BLaER1 treated with 17β-estradiol and CSF1 and Interleukin-3, amounts not matched to agents 10 nM and 100 nM (cell line): ENCODE results near the gene DLX1.
"Not testable (repeated sequence)": the region's sequence is repeated elsewhere in the genome, so short reads cannot be mapped to it uniquely, and the experiment has no call there.

Experiments
- H3K27ac ChIP-seq, 11 experiments: shearing (Covaris generic); formaldehyde crosslinking; 2 replicates each; pipeline ENCODE4 v1.8.1; 2022
- H3K27me3 ChIP-seq, 11 experiments: shearing (Covaris generic); formaldehyde crosslinking; 2 replicates each; pipeline ENCODE4 v1.8.1; 2022
- H3K36me3 ChIP-seq, 11 experiments: shearing (Covaris generic); formaldehyde crosslinking; 2 replicates each; pipeline ENCODE4 v1.8.1; 2022
- H3K4me1 ChIP-seq, 10 experiments: shearing (Covaris generic); formaldehyde crosslinking; 2 replicates each; pipeline ENCODE4 v1.8.1; 2022
- H3K4me2 ChIP-seq, 11 experiments: shearing (Covaris generic); formaldehyde crosslinking; 2 replicates each; pipeline ENCODE4 v1.8.1; 2022
- H3K4me3 ChIP-seq, 10 experiments: shearing (Covaris generic); formaldehyde crosslinking; 2 replicates each; pipeline ENCODE4 v1.8.1; 2022
- H3K9ac ChIP-seq, 11 experiments: shearing (Covaris generic); formaldehyde crosslinking; 2 replicates each; pipeline ENCODE4 v1.8.1; 2022
- H3K9me3 ChIP-seq, 11 experiments: shearing (Covaris generic); formaldehyde crosslinking; replicated peaks in 1 of 11; 2 replicates each; pipeline ENCODE4 v1.8.1; 2022
- H4K20me1 ChIP-seq, 11 experiments: shearing (Covaris generic); formaldehyde crosslinking; 2 replicates each; pipeline ENCODE4 v1.8.1; 2022
- Cebpa-rat ChIP-seq, 11 experiments: shearing (Covaris generic); IDR thresholded peaks; 2 replicates each; pipeline ENCODE4 v1.8.1; 2022

DLX1 gene

DNA sequence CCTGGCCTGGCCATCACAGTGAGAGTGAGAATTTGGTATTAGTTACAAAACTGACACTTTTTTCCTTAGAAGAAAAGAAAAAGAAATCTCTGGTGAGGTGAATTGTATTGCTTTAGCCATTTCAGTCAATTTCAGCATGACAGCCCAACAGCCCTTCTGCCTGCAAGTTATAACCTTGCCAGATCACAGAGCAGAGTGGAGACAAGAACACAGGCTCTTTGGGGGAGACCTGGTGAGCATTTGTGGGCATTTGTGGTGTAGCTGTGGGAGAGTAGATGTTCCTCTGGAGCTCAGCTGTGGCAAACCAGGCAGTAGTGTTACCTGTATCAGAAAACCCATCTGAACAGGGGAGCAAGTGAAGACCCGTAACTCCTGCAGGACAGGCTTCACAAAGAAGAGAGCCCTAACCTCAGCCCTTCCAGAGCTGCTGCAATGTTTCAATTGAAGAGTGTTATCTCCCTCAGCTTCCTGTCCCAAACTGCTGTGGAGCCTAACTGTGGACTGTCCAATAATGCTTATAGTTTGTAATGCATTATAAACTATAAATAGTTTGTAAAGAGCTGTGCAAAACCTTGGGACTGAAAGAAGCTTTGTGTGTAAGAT, 22.8 kb upstream of the DLX1 start:
- TF ChIP-seq Cebpa-rat (IDR thresholded peaks at IDR 0.05) = no peak
- H3K9me3 ChIP-seq = no peaks in the 10 kb centered on the region
- H3K27me3 ChIP-seq = no peaks in the 10 kb centered on the region; a peak in 1 of 22 replicates
- no peak overlapping the region for H3K4me2 ChIP-seq
- H3K9ac ChIP-seq = no peak overlapping the region
- no peak overlapping the region for H3K4me3 ChIP-seq
- 0 out of 22 replicates have a peak, but pooled peaks cover 0 to 4% (median 0%) of the 10 kb centered on the region in 11 experiments for H3K36me3 ChIP-seq
- no peaks in the 10 kb centered on the region for H3K4me1 ChIP-seq
- H4K20me1 ChIP-seq = no peaks in the 10 kb centered on the region
- no peak overlapping the region for H3K27ac ChIP-seq

DNA sequence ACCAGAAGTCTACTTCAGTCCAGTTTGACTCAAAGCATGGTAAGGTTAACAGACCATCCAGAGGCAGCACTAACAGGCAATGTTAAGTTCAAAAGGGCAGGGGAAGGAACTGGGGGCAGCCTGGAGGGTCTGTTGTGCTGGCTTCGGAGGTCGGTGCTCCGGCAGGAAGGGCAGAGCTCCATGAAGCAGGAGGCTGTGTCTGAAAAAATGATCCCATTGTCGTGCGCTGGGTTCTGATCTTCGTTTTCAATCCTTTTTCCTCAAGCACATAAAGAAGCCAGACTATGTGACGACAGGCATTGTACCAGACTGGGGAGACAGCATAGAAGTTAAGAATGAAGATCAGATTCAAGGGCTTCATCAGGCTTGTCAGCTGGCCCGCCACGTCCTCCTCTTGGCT, 21.9 kb upstream of the DLX1 start:
- Histone ChIP-seq H3K4me1 (no peaks in the 10 kb centered on the region), H3K36me3 (0 out of 22 replicates have a peak, but pooled peaks cover 0 to 4% (median 0%) of the 10 kb centered on the region in 11 experiments), H3K27ac (no peak overlapping the region), H4K20me1 (no peaks in the 10 kb centered on the region), H3K9me3 (no peaks in the 10 kb centered on the region), H3K4me2 (no peak overlapping the region), H3K27me3 (no peaks in the 10 kb centered on the region; a peak in 1 of 22 replicates), H3K4me3 (no peak overlapping the region), H3K9ac (no peak overlapping the region)
- no peak for TF ChIP-seq Cebpa-rat (IDR thresholded peaks at IDR 0.05)

DNA sequence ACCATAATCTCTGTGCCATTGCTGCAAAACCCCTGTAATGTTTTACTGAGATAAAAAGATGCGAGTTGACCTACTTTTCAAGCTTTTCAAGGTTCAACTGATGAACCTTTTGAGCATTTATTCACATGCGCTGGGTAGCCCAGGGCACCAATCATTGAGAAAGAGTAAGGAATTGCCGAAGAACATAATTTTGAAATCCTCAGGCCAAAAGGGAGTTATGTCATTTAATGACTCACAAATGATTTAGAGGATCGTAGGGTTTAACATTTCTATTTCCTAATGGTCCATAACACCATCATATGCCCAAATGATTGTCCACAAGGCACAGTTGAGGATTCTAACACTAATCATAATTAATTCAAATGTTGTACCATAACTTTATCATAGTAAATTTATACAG, 20.2 kb upstream of the DLX1 start:
- Histone ChIP-seq H3K9ac (no peak overlapping the region), H3K9me3 (no peaks in the 10 kb centered on the region), H4K20me1 (no peaks in the 10 kb centered on the region), H3K4me2 (no peak overlapping the region), H3K4me1 (no peaks in the 10 kb centered on the region), H3K27ac (no peak overlapping the region), H3K36me3 (0 out of 22 replicates have a peak, but pooled peaks cover 0 to 4% (median 0%) of the 10 kb centered on the region in 11 experiments), H3K4me3 (no peak overlapping the region), H3K27me3 (peaks cover 0 to 6% (median 0%) of the 10 kb centered on the region in 11 experiments; a peak in 1 of 22 replicates)
- TF ChIP-seq Cebpa-rat (IDR thresholded peaks at IDR 0.05) = no peak

GRCh38 chr2:172066394-172066886, 18.9 kb upstream of the DLX1 start:
- Histone ChIP-seq H3K36me3 (0 out of 22 replicates have a peak, but pooled peaks cover 0 to 4% (median 0%) of the 10 kb centered on the region in 11 experiments), H3K27ac (no peak overlapping the region), H3K4me2 (no peak overlapping the region), H3K9me3 (no peaks in the 10 kb centered on the region), H4K20me1 (no peaks in the 10 kb centered on the region), H3K27me3 (peaks cover 0 to 14% (median 7%) of the 10 kb centered on the region in 11 experiments; a peak in 12 of 22 replicates), H3K4me1 (no peaks in the 10 kb centered on the region), H3K9ac (no peak overlapping the region), H3K4me3 (no peak overlapping the region)
- no peak for TF ChIP-seq Cebpa-rat (IDR thresholded peaks at IDR 0.05)

DNA sequence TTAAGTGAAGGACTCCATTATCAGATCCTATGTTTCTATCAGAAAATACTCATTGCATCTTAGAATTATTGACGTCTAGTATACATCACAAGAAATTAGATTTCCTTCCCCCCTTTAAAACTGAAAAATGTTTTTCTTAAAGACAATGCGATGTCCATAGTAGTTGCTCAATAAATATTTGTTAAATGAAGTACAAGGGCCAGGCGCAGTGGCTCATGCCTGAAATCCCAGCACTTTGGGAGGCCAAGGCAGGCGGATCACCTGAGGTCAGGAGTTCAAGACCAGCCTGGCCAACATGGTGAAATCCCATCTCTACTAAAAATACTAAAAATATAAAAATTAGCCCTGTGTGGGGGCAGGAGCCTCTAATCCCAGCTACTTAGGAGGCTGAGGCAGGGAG, 17.4 kb upstream of the DLX1 start:
- H4K20me1 ChIP-seq, H3K27ac ChIP-seq, H3K4me3 ChIP-seq, H3K36me3 ChIP-seq, H3K4me1 ChIP-seq, H3K9ac ChIP-seq, H3K9me3 ChIP-seq, H3K4me2 ChIP-seq: not testable (repeated sequence)
- peaks cover 5 to 29% (median 19%) of the 10 kb centered on the region in 11 experiments; a peak in 20 of 22 replicates for H3K27me3 ChIP-seq

GRCh38 chr2:172070936-172071335, 14.4 kb upstream of the DLX1 start:
- no peak overlapping the region for H3K9ac ChIP-seq
- TF ChIP-seq Cebpa-rat (IDR thresholded peaks at IDR 0.05) = no peak
- no peak overlapping the region for H3K27ac ChIP-seq
- no peak overlapping the region for H3K4me3 ChIP-seq
- no peak overlapping the region for H3K4me2 ChIP-seq
- H3K27me3 ChIP-seq = peaks cover 22 to 56% (median 46%) of the 10 kb centered on the region in 11 experiments
- H4K20me1 ChIP-seq = peaks cover 0 to 6% (median 0%) of the 10 kb centered on the region in 11 experiments; a peak in 2 of 22 replicates
- peaks cover 0 to 3% (median 0%) of the 10 kb centered on the region in 11 experiments; a peak in 1 of 22 replicates for H3K36me3 ChIP-seq
- H3K4me1 ChIP-seq = no peaks in the 10 kb centered on the region
- H3K9me3 ChIP-seq = no peaks in the 10 kb centered on the region

DNA sequence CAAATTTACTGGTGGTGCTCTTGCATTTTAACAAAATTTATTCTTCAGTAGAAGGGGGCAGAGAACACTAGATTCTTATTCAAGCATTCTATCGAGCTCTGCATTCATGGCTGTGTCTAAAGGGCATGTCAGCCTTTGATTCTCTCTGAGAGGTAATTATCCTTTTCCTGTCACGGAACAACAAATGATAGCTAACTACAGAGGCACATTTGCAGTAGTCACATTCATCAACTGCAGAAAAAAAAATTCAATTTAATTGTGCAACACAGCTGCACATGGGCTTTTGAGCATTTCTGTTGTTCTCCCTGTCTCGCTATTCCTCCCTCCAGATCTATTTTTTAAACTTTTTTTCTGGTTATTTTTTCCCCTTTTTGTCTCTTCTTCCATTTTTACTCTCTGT, 13.0 kb upstream of the DLX1 start:
- H3K4me3 ChIP-seq = no peak overlapping the region
- no peak overlapping the region for H3K27ac ChIP-seq
- H3K4me1 ChIP-seq = no peaks in the 10 kb centered on the region
- H3K9ac ChIP-seq = no peak overlapping the region
- H3K27me3 ChIP-seq = peaks cover 35 to 70% (median 60%) of the 10 kb centered on the region in 11 experiments
- no peaks in the 10 kb centered on the region for H3K9me3 ChIP-seq
- H4K20me1 ChIP-seq = peaks cover 0 to 8% (median 0%) of the 10 kb centered on the region in 11 experiments; a peak in 3 of 22 replicates
- TF ChIP-seq Cebpa-rat (IDR thresholded peaks at IDR 0.05) = no peak
- H3K36me3 ChIP-seq = no peaks in the 10 kb centered on the region; a peak in 1 of 22 replicates
- no peak overlapping the region for H3K4me2 ChIP-seq

DNA sequence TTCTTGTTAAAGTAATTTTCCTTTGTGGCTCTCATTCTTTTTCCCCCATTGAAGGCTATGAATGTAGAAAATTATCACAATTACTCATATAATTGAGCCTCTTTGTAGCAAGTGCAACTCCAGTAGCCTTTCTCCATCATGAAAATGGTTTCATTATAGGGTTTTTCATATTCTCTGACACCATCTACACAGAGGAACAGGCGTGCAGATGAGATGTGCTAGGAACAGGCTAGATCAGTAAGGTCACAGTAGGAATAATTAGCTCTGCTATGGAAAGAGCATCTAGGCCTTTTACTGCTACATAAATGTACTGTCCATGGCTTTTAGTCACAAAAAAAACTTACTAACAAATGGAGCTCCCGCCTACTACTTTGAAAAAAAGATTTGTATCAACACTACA, 12.6 kb upstream of the DLX1 start:
- no peaks in the 10 kb centered on the region for H3K4me1 ChIP-seq
- no peak overlapping the region for H3K9ac ChIP-seq
- no peak overlapping the region for H3K4me3 ChIP-seq
- no peaks in the 10 kb centered on the region; a peak in 1 of 22 replicates for H3K36me3 ChIP-seq
- H3K4me2 ChIP-seq = no peak overlapping the region
- peaks cover 0 to 8% (median 0%) of the 10 kb centered on the region in 11 experiments; a peak in 3 of 22 replicates for H4K20me1 ChIP-seq
- no peak for TF ChIP-seq Cebpa-rat (IDR thresholded peaks at IDR 0.05)
- peaks cover 39 to 74% (median 64%) of the 10 kb centered on the region in 11 experiments for H3K27me3 ChIP-seq
- H3K27ac ChIP-seq = no peak overlapping the region
- H3K9me3 ChIP-seq = no peaks in the 10 kb centered on the region

DNA sequence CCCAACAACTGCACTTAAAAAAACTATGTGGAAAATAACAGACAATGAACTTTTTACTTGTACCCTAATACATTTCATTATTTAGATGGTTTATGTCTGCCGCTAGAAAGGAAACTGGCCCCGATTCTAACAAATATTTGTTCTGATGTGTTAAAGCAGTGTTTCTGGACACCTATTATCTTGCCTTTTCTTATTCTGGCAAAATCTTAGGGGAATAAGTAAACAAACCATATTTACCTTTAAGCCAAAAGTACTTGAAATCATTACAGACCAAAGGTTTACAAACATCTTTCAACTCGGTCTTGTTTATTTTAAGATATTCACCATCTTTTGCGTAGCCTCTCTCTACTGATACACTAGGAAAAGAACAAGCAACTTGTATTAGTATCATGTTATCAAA, 11.8 kb upstream of the DLX1 start:
- Histone ChIP-seq H3K4me2 (no peak overlapping the region), H3K27me3 (peaks cover 47 to 82% (median 72%) of the 10 kb centered on the region in 11 experiments), H3K9me3 (no peaks in the 10 kb centered on the region), H3K36me3 (no peaks in the 10 kb centered on the region; a peak in 1 of 22 replicates), H4K20me1 (peaks cover 0 to 10% (median 2%) of the 10 kb centered on the region in 11 experiments; a peak in 8 of 22 replicates), H3K27ac (no peak overlapping the region), H3K4me3 (no peak overlapping the region), H3K4me1 (no peaks in the 10 kb centered on the region), H3K9ac (no peak overlapping the region)
- no peak for TF ChIP-seq Cebpa-rat (IDR thresholded peaks at IDR 0.05)

DNA sequence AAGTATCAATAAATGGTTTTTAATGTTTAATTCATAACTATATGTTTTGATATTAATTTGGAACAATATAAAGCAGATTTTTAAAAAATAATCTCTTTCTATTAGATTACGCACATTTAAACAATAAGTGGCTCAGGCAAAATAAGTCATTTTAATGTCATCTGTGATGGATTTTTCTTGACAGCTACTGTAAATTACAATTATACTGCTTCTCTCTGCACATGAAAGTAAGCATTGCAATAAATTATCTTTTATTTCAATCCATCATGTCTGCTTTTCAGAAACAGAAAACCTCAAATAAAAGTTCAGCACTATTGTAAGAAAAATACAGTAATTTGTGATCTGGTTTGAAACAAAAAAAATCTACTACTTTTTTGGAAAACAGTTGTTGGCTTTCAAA, 11.1 kb upstream of the DLX1 start:
- H3K27me3 ChIP-seq = peaks cover 54 to 89% (median 80%) of the 10 kb centered on the region in 11 experiments
- no peak for TF ChIP-seq Cebpa-rat (IDR thresholded peaks at IDR 0.05)
- H4K20me1 ChIP-seq = peaks cover 0 to 17% (median 8%) of the 10 kb centered on the region in 11 experiments; a peak in 8 of 22 replicates
- no peak overlapping the region for H3K4me3 ChIP-seq
- no peak overlapping the region for H3K27ac ChIP-seq
- H3K9ac ChIP-seq = no peak overlapping the region
- H3K9me3 ChIP-seq = no peaks in the 10 kb centered on the region
- no peaks in the 10 kb centered on the region for H3K4me1 ChIP-seq
- H3K36me3 ChIP-seq = no peaks in the 10 kb centered on the region; a peak in 1 of 22 replicates
- H3K4me2 ChIP-seq = no peak overlapping the region
